Stimulated activated CD8-positive, alpha-beta memory T cell treated with anti-CD3 and anti-CD28 coated beads, Interleukin-15, amount 100 ng/mL, for 1 hour (primary cell): ENCODE results near the gene SLC9B2.

Source experiments
- DNase-seq: peaks from one replicate; pipeline ENCODE4 v3.0.0-alpha.2; 2020; ENCODE audit warnings: low read depth

SLC9B2 gene

GRCh38 chr4:103075894-103076746 lies 441 bp downstream of the SLC9B2 start:
- DNase-seq, result peak; percentile 27

GRCh38 chr4:103075435-103075893 lies 1.1 kb downstream of the SLC9B2 start:
- DNase-seq, result no peak

GRCh38 chr4:103074744-103075434 lies 1.7 kb downstream of the SLC9B2 start:
- DNase-seq, result no peak

- DNase-seq, result no peak
Observed at GRCh38 chr4:103073792-103074438, 2.6 kb downstream of the SLC9B2 start.

- no peak for DNase-seq
Observed at GRCh38 chr4:103067841-103068547, 8.6 kb downstream of the SLC9B2 start.

- DNase-seq, result no peak
Observed at GRCh38 chr4:103060453-103061148, 16.0 kb downstream of the SLC9B2 start.

GRCh38 chr4:103054030-103054429 lies 22.5 kb downstream of the SLC9B2 start:
- DNase-seq, result no peak

- DNase-seq, result no peak
Observed at GRCh38 chr4:103052779-103053178, 23.8 kb downstream of the SLC9B2 start.

GRCh38 chr4:103052145-103052544 lies 24.4 kb downstream of the SLC9B2 start:
- no peak for DNase-seq

- no peak for DNase-seq
Observed at GRCh38 chr4:103050736-103051436, 25.7 kb downstream of the SLC9B2 start.

- DNase-seq, result peak; percentile 1
Observed at GRCh38 chr4:103046416-103047290, 29.9 kb downstream of the SLC9B2 start.

GRCh38 chr4:103044183-103044582 lies 32.4 kb downstream of the SLC9B2 start:
- no peak for DNase-seq

GRCh38 chr4:103036169-103036568 lies 40.4 kb downstream of the SLC9B2 start:
- DNase-seq, result no peak

GRCh38 chr4:103032574-103032973 lies 44.0 kb downstream of the SLC9B2 start:
- DNase-seq, result no peak

- no peak for DNase-seq
Observed at GRCh38 chr4:103030791-103031190, 45.8 kb downstream of the SLC9B2 start.

GRCh38 chr4:103029300-103029699 lies 47.3 kb downstream of the SLC9B2 start:
- DNase-seq, result no peak

GRCh38 chr4:103026868-103027267 lies 49.7 kb downstream of the SLC9B2 start:
- no peak for DNase-seq

GRCh38 chr4:103024996-103025395 lies 51.6 kb downstream of the SLC9B2 start:
- no peak for DNase-seq

GRCh38 chr4:103021120-103021519 lies 55.4 kb downstream of the SLC9B2 start:
- DNase-seq, result no peak
